Activated naive CD4-positive, alpha-beta T cell treated with anti-CD3 and anti-CD28 coated beads, Interleukin-2, amount 10 ng/mL, durations not matched to agents 7 days and 5 days (primary cell): Measurements from ENCODE around the gene ARL6IP4.

Source experiments
- CTCF ChIA-PET: fragments of 350-600 bp; sonication (Branson Sonifier 250); formaldehyde crosslinking; loops from one replicate; lab custom pipeline; 2021; ENCODE audit warnings: antibody characterized with exemption; lab: Charles Lee
- DNase-seq: peaks from one replicate; pipeline ENCODE4 v3.0.0-alpha.2; 2020
- H3K27ac Mint-ChIP-seq: one replicate; pipeline ENCODE4 v1.8.0; 2021; ENCODE audit warnings: mild to moderate bottlenecking, moderate library complexity, mixed read lengths
- H3K27me3 Mint-ChIP-seq: one replicate; pipeline ENCODE4 v1.8.0; 2021; ENCODE audit warnings: mild to moderate bottlenecking, mixed read lengths
- H3K36me3 Mint-ChIP-seq: one replicate; pipeline ENCODE4 v1.8.0; 2021; ENCODE audit warnings: mixed read lengths
- H3K4me1 Mint-ChIP-seq: one replicate; pipeline ENCODE4 v1.8.0; 2021; ENCODE audit warnings: mixed read lengths
- H3K4me3 Mint-ChIP-seq: one replicate; pipeline ENCODE4 v1.8.0; 2021; ENCODE audit warnings: mild to moderate bottlenecking, moderate library complexity, mixed read lengths
- H3K9me3 Mint-ChIP-seq: one replicate; pipeline ENCODE4 v1.8.0; 2021; ENCODE audit warnings: mixed read lengths

The ARL6IP4 gene

DNA sequence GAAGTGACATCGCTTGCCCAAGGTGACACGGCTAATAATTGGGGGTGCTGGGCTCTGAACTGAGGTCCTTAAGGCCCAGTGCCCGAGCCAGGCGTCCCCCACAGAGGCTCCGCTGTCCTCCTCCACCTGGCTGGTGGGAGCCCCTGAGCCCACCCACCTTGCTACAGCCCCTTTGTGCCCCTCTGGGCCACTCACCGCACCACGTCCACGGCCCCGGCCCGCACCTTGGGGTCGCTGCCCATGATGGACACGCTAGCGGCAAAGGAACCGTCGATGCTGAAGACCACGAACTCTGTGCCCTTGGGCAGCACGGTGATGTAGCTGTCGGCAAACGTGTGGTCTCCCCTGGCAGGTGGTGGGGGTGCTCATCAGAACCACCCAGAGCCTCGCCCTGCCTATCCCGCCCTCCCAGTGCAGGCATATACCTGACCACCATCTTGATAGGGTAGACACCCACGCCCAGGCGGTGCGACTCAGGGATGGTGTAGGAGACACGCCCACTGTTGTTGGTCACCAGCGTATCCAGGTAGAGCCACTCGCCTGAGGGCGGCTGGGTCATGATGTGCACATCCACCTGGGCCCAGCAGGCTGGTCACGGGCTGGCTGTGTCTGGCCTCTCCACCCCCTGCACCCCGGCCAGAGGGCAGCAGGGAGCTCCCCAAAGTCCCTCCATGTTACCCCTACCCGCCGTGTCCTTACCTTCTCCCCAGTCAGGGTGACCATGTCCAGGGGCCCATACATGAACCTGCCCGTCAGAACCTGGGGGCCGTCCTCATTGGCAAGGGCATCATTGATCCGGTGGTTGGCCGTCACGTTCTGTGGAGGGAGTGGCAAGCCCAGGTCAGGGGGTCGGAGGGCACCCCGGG is 6.8 kb downstream of the ARL6IP4 start:
- H3K27ac Mint-ChIP-seq, result no peak overlapping the region
- DNase-seq, result no peak
- no peaks in the 10 kb centered on the region for H3K27me3 Mint-ChIP-seq
- peaks cover 30% of the 10 kb centered on the region for H3K4me1 Mint-ChIP-seq
- H3K4me3 Mint-ChIP-seq, result no peak overlapping the region
- CTCF ChIA-PET, result no interaction called here
- peaks cover 14% of the 10 kb centered on the region for H3K36me3 Mint-ChIP-seq
- no peaks in the 10 kb centered on the region for H3K9me3 Mint-ChIP-seq

DNA sequence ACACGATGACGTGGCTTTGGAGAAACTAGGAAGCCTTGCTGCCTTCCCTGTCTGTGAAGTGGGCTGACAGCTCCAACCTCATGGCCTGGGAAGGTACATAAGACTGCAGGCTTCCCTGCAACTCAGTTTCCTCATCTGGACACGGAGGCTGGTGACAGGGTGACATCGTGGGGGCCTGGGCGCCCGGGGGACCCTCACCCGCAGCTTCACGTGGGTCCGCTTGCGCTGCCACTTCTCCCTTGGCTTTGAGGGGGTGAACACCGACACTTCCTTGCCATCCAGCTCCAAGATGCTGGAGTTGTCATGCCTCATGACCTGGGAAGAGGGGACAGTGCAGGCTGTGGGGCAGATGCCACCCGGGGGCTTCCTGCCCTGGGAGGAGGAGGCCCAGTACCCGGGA is 7.6 kb downstream of the ARL6IP4 start:
- Mint-ChIP-seq H3K4me3 (no peak overlapping the region), H3K36me3 (peaks cover 13% of the 10 kb centered on the region), H3K9me3 (no peaks in the 10 kb centered on the region), H3K27ac (no peak overlapping the region), H3K4me1 (peaks cover 23% of the 10 kb centered on the region), H3K27me3 (no peaks in the 10 kb centered on the region)
- CTCF ChIA-PET, result no interaction called here
- no peak for DNase-seq

DNA sequence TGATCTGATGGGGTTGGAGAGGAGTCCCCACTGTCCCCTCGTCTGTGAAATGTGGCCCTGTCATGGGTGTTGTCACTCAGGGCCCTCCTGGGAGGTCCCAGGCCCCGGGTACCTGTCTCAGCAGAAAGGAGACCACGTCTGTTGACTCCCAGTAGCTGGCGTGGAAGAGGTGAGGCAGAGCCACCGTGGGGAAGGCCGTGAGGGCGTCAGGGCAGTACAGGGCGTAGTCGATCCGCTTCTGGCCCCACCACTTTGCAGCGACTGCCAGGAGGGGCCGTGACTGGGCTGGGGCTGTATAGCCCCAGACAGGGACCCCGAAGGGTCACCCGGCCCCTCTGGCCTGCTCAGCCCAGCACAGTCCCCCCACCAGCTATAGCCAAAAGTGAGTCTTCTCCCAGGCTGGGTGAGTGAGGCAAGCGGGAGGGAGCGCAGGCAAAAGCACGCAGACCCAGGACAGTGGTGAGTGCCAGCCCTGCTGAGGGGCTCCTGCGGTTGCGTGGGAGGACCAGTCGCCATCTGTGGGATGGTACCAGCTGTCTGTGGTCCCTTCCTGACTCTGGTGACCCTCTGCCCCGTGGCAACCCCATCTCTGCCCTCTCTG is 8.2 kb downstream of the ARL6IP4 start:
- no peaks in the 10 kb centered on the region for H3K27me3 Mint-ChIP-seq
- H3K4me1 Mint-ChIP-seq, result peaks cover 16% of the 10 kb centered on the region
- DNase-seq, result no peak
- H3K27ac Mint-ChIP-seq, result no peak overlapping the region
- CTCF ChIA-PET, result no interaction called here
- no peak overlapping the region for H3K4me3 Mint-ChIP-seq
- H3K9me3 Mint-ChIP-seq, result no peaks in the 10 kb centered on the region
- H3K36me3 Mint-ChIP-seq, result peaks cover 9% of the 10 kb centered on the region

DNA sequence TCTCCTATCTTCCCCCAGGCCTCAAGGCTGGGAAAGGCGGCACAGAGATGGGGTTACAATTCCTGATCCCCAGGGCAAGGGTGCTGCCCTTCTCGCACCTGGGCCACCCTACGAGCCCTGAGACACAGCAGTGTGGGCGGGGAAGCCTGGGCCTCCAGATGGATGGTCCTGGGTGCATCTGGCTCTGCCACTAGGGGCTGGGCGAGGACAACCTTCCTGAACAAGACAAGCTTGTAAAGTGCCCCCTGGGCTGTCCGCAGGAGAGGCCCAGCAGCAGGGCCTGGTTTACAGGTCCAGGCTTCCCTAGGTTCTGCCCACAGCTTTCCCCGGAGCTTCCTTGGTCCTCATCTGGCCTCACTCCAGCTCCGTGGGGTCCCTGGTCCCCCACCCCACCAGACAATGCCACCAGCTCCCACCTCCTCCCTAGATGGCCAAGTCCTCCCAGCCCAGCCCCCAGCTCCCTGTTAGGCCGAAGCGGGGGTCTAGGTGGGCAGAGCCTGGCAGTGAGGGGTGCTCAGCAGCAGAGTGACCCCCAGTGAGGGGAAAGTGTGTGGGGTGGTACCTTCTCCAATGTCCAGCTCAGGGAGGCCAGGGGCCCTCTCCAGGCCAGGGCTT is 8.9 kb downstream of the ARL6IP4 start:
- H3K27me3 Mint-ChIP-seq, result no peaks in the 10 kb centered on the region
- CTCF ChIA-PET, result no interaction called here
- no peaks in the 10 kb centered on the region for H3K9me3 Mint-ChIP-seq
- H3K36me3 Mint-ChIP-seq, result peaks cover 9% of the 10 kb centered on the region
- peaks cover 10% of the 10 kb centered on the region for H3K4me1 Mint-ChIP-seq
- no peak overlapping the region for H3K27ac Mint-ChIP-seq
- H3K4me3 Mint-ChIP-seq, result no peak overlapping the region
- DNase-seq, result no peak

DNA sequence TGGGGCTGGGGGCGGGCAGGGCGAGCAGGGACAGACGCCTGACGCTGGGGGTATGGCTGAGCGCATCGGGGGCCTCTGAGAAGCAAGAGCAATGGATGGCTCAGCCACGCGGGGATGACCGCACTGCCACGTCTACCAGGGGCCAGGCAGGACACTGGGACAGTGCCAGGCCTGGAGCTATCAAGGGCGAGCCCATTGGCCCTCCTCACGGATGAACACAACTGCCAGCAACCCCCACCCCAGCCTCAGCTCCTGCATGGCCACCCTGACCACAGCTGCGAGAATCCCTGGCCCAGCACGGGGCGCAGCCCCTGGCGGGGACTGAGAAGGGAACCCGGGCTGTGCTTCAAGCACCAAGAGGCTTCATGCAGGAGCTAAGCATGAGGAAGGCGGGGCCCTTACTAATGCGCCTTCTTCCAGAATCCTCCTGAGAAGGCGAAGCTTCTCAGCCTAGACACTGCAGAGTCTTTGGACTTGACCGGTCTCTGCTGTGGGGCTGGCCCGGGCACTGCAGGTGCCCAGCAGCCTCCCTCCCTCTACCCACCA is 9.5 kb downstream of the ARL6IP4 start:
- DNase-seq, result no peak
- CTCF ChIA-PET, result no interaction called here
- no peak overlapping the region for H3K27ac Mint-ChIP-seq
- H3K4me3 Mint-ChIP-seq, result no peak overlapping the region
- H3K36me3 Mint-ChIP-seq, result peaks cover 8% of the 10 kb centered on the region
- no peaks in the 10 kb centered on the region for H3K9me3 Mint-ChIP-seq
- no peaks in the 10 kb centered on the region for H3K27me3 Mint-ChIP-seq
- H3K4me1 Mint-ChIP-seq, result peaks cover 4% of the 10 kb centered on the region

DNA sequence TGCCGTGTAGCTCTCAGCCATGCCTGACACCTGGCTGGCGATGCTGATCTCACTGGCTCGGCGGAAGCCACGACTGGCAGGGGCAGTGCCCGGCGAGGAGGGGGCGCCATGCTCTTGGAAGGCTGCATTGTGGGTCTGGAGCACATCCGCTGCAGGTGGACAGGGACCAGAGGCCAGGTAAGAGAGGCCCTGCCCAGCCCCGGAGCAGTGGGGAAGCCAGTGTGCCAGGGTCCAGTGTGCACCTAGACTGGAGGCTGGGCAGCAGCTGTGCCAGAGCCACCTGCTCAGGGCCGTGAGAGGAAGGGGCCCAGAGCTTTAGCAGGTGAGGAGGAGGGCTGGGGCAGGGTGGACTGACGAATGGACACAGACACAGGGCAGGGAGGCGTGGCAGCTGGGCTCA is 10.1 kb downstream of the ARL6IP4 start:
- no peaks in the 10 kb centered on the region for H3K9me3 Mint-ChIP-seq
- no peak for DNase-seq
- no peak overlapping the region for H3K27ac Mint-ChIP-seq
- no peaks in the 10 kb centered on the region for H3K4me1 Mint-ChIP-seq
- peaks cover 5% of the 10 kb centered on the region for H3K36me3 Mint-ChIP-seq
- CTCF ChIA-PET, result no interaction called here
- H3K27me3 Mint-ChIP-seq, result no peaks in the 10 kb centered on the region
- no peak overlapping the region for H3K4me3 Mint-ChIP-seq

DNA sequence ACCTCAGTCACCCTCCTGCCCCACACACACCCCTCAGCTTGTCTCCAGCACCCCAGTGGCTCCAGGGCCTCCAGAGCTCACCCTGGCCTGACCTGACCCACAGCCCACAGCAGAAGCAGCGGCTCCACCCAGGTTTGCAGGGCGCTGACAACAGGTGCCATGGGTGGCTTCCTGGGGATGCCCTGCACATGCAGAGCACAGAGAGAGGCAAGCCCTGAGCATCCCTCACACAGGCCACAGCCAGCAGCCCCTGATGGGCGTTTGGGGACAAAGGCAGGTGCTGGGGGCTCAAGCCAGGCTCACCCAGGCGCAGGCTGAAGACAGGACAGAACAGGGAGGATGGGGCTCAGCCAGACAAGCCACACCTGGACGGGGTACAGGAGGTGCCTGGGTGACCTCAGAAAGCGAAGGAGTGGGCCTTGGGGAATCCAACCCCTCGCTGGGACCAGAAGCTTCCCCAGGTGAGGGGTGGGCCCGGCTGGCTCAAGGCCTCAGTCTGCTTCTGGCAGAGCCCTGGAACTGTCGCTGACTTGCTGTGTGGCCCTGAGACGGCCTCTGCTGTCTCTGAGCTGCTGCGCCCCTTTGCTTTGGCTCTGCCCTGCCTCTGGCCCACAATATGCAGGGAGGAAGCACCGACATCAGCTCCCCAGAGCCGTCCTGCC is 10.6 kb downstream of the ARL6IP4 start:
- no peaks in the 10 kb centered on the region for H3K4me1 Mint-ChIP-seq
- CTCF ChIA-PET, result no interaction called here
- DNase-seq, result no peak

DNA sequence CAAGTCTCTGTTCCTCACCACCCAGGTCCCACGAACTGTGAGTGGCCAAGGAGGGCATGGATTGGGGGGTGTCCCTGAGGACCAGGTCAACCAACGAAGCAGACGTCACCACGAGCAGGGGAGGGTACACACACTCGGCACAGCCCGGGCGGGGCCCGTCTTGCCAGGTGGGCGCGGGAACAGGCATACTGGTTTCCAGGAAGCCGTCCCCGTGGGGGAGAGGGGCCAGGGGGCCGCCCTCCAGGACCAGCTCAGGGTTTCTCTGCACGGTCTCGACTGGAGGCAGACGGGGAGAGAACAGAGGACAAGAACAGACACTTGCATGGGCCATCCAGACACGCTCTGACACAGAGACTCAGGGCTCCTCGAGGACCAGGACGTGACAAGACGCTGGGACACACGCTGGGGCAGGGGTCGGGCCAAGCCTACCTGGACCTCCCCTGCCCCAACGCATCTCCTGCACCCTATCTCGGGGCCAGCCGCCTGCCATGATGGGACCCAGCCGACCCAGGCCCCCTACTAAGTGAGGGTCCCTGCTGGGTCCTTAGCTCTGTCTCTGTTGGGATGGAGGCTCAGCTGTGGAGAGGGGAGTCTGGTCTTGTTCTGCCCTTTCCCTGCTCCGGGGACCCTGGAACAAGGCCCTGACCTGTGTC is 11.3 kb downstream of the ARL6IP4 start:
- Mint-ChIP-seq H3K9me3 (no peaks in the 10 kb centered on the region), H3K27me3 (no peaks in the 10 kb centered on the region), H3K27ac (no peak overlapping the region), H3K36me3 (peaks cover 3% of the 10 kb centered on the region), H3K4me1 (no peaks in the 10 kb centered on the region), H3K4me3 (no peak overlapping the region)
- no peak for DNase-seq
- CTCF ChIA-PET, result interaction anchor here (1.0 kb wide), 1 partner anchor 71 kb away, joined by 3 read pairs; no protein-coding TSS in a partner anchor

More for the DNA sequence above, 10.6 kb downstream of the ARL6IP4 start:
- no peaks in the 10 kb centered on the region for H3K27me3 Mint-ChIP-seq
- no peak overlapping the region for H3K4me3 Mint-ChIP-seq
- H3K36me3 Mint-ChIP-seq, result peaks cover 5% of the 10 kb centered on the region
- no peaks in the 10 kb centered on the region for H3K9me3 Mint-ChIP-seq
- no peak overlapping the region for H3K27ac Mint-ChIP-seq

DNA sequence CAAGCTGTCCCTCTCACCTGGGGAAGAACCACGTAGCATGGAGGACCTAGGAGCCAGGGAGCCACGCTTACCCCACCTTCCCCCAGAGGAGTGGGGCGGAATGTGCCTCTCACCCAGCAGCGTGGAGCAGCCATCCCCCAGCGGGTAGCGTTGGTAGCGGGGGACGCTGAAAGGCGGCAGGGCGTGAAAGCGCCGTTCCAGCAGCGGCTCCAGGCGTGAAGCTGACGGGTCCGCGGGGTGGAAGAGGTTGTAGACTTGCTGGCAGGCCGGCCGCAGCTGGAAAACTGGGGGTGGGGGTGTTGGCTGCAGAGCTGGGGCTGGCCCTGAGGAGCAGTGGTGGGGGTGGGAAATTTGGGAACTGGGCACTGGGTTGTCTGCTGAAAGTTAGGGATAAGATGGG is 11.9 kb downstream of the ARL6IP4 start:
- DNase-seq, result no peak
- H3K36me3 Mint-ChIP-seq, result peaks cover 2% of the 10 kb centered on the region
- no peak overlapping the region for H3K4me3 Mint-ChIP-seq

DNA sequence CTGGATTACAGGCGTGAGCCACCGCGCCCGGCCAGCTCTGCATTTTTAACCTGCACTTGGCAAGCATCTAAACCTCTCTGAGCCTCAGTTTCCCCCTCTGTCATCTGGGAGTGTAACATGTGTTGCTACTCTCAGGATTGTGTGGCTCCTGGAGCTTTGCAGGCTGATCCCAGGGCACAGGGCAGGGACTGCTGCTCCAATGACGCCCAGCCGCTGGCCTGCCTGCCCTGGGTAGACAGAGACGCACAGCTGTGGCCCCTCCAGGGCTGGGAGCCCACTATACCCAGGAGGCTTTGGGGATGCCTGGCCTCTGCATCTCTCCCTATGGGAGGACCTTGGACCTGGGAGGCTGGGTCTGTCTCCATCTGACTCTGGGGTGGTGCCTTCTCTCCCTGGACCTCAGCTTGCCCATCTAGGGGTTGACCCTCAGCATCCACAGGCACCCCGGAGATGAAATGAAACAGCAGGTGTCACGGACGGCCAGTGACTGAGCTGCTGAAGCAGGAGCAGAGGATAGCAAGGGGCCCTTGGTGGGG is 13.7 kb downstream of the ARL6IP4 start:
- H3K4me1 Mint-ChIP-seq, result no peaks in the 10 kb centered on the region
- no peak overlapping the region for H3K4me3 Mint-ChIP-seq
- no peaks in the 10 kb centered on the region for H3K36me3 Mint-ChIP-seq
- H3K9me3 Mint-ChIP-seq, result no peaks in the 10 kb centered on the region
- no peaks in the 10 kb centered on the region for H3K27me3 Mint-ChIP-seq
- no peak overlapping the region for H3K27ac Mint-ChIP-seq
- CTCF ChIA-PET, result no interaction called here
- no peak for DNase-seq

More for the DNA sequence above, 11.9 kb downstream of the ARL6IP4 start:
- Mint-ChIP-seq H3K27me3 (no peaks in the 10 kb centered on the region), H3K27ac (no peak overlapping the region), H3K4me1 (no peaks in the 10 kb centered on the region), H3K9me3 (no peaks in the 10 kb centered on the region)
- CTCF ChIA-PET, result interaction anchor here (1.0 kb wide), 1 partner anchor 71 kb away, joined by 3 read pairs; no protein-coding TSS in a partner anchor

DNA sequence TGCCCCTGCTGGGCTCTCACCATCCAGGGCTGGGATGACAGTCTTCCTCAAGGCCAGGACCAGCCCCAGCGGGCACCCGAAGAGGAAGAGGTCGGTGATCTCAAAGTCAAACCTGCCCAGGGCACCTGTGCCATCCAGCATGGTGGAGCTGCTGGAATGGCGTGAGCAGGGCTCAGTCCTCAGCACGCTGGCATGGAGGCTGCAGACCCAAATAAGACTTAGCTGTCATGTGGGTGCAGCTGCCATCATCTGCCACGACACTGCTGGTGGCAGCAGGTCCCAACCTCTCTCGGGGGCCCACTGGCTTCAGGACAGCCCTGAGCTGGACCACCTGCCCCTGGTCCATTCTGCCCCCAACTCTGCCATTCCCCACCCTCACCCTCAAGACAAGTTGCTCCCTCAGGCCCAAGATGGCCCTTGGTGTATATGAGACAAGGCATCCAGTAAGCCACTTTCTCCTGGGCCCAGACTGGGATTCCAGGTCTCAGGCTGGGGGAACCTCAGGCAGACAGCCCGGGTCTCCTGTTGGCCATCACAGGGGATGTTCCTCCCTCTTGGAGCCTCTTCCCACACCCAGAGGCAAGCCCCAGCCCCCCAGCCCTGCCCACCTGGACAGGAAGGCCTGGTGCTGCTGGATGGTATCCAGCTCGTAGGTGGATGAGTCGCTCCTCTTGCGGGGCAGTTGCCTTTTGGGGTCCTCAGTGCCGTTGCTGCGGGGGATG is 14.5 kb downstream of the ARL6IP4 start:
- no peaks in the 10 kb centered on the region for H3K27me3 Mint-ChIP-seq
- H3K36me3 Mint-ChIP-seq, result no peaks in the 10 kb centered on the region
- no peaks in the 10 kb centered on the region for H3K4me1 Mint-ChIP-seq
- no peak overlapping the region for H3K4me3 Mint-ChIP-seq
- no peak for DNase-seq
- H3K9me3 Mint-ChIP-seq, result no peaks in the 10 kb centered on the region
- CTCF ChIA-PET, result no interaction called here
- H3K27ac Mint-ChIP-seq, result no peak overlapping the region

DNA sequence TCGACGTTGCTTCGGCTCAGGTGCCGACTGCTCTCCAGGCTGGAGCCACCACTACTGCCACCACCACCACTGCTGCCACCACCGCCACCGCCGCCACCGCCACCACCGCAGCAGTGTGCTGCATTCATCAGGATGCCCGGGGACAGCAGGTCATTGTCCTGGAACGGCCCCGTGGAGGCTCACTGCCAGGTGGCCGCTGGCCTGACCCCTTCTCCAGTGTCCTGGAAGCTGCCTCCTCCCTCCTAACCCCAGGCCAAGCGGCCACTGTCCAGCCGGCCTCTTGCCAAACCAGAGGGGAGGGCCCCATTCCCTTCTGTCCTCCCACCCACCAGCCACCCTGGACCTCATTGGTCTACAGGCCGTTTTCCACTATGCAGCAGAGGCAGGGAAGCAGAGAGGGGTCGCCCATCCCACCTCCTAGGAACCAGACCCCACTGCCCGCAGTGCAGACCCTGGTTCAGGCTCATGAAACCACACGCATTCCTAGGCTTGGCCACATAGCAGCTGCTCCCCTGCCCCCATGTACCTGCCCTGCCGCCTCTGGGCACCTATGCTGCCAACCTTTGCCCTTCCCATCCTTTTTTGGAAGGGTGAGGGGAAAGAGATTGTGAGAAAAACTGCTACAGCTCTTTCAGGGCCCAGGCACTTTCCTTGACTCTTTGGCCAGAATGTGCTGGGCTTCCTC is 15.2 kb downstream of the ARL6IP4 start:
- Mint-ChIP-seq H3K27ac (no peak overlapping the region), H3K36me3 (no peaks in the 10 kb centered on the region), H3K4me1 (no peaks in the 10 kb centered on the region), H3K27me3 (no peaks in the 10 kb centered on the region), H3K9me3 (no peaks in the 10 kb centered on the region), H3K4me3 (no peak overlapping the region)
- DNase-seq, result no peak
- CTCF ChIA-PET, result no interaction called here

DNA sequence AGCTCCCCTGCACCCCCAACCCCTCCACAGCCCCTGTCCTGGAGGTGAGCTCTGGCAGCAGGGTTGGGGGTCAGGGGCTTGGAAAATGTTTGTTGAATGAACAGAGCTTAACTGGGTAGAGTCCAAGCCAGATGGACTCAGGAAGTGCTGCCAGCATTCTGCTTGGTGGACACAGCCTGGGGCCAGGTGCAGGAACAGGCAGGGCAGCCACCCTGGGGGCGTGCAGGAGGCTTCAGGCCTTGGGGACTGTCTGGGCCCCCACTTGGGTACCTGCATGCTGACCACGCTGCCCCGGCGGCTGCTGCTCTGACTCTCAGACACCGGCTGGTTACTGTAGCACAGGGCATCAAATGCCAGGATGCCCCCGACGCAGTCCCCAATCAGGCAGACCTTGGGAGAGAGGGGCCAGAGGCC is 15.7 kb downstream of the ARL6IP4 start:
- CTCF ChIA-PET, result no interaction called here
- Mint-ChIP-seq H3K27ac (no peak overlapping the region), H3K4me3 (no peak overlapping the region), H3K4me1 (no peaks in the 10 kb centered on the region), H3K9me3 (no peaks in the 10 kb centered on the region), H3K27me3 (no peaks in the 10 kb centered on the region), H3K36me3 (peaks cover 1% of the 10 kb centered on the region)
- no peak for DNase-seq
